Measurements from ENCODE around the gene OSBPL5. TPM values are rescaled to one million over a fixed set of nuclear protein-coding genes. Genes with fewer than 3 reads are reported as not detected.
A peak's percentile ranks its signal among the peaks of the same experiment; 100 is the strongest.

Gene OSBPL5
- total and polyA plus RNA-seq, 2 donors, result 28.2 to 42.3 TPM

GRCh38 chr11:3095712-3096361 is 69.3 kb downstream of the OSBPL5 start:
- 92% methylated on average over 15 of the region's 15 CpGs for WGBS
- H3K9me3 ChIP-seq (ENCODE audit: control insufficient read depth in 2 of 2, insufficient read depth in 1 of 2, low read length in 1 of 2), result no peaks in the 10 kb centered on the region
- peak overlapping the region in 1 of 2 donors; percentile 63 for H3K27ac ChIP-seq (ENCODE audit: low read depth in 1 of 2, low read length in 1 of 2)
- H3K4me1 ChIP-seq (ENCODE audit: control insufficient read depth in 2 of 2, insufficient read depth in 2 of 2, low read length in 2 of 2), result no peaks in the 10 kb centered on the region
- no peak overlapping the region for H3K4me3 ChIP-seq (ENCODE audit: low read length in 2 of 2)
- no peaks in the 10 kb centered on the region for H3K27me3 ChIP-seq (ENCODE audit: control insufficient read depth in 2 of 2, insufficient read depth in 1 of 2, low read length in 1 of 2)
- no peak for DNase-seq (ENCODE audit: low read depth in 6 of 9, low spot score in 9 of 9)
- peaks cover 71 to 76% of the 10 kb centered on the region in 2 donors for H3K36me3 ChIP-seq (ENCODE audit: control insufficient read depth in 2 of 2, insufficient read depth in 2 of 2, low read length in 1 of 2)

GRCh38 chr11:3094223-3094824 is 70.8 kb downstream of the OSBPL5 start:
- H3K4me1 ChIP-seq (ENCODE audit: control insufficient read depth in 2 of 2, insufficient read depth in 2 of 2, low read length in 2 of 2), result no peaks in the 10 kb centered on the region
- no peak overlapping the region for H3K27ac ChIP-seq (ENCODE audit: low read depth in 1 of 2, low read length in 1 of 2)
- no peak overlapping the region for H3K4me3 ChIP-seq (ENCODE audit: low read length in 2 of 2)
- 97% methylated on average over 21 of the region's 21 CpGs for WGBS
- H3K36me3 ChIP-seq (ENCODE audit: control insufficient read depth in 2 of 2, insufficient read depth in 2 of 2, low read length in 1 of 2), result peaks cover 72 to 79% of the 10 kb centered on the region in 2 donors
- H3K9me3 ChIP-seq (ENCODE audit: control insufficient read depth in 2 of 2, insufficient read depth in 1 of 2, low read length in 1 of 2), result no peaks in the 10 kb centered on the region
- H3K27me3 ChIP-seq (ENCODE audit: control insufficient read depth in 2 of 2, insufficient read depth in 1 of 2, low read length in 1 of 2), result no peaks in the 10 kb centered on the region
- DNase-seq (ENCODE audit: low read depth in 6 of 9, low spot score in 9 of 9), result no peak

GRCh38 chr11:3093281-3094191 is 71.6 kb downstream of the OSBPL5 start:
- Histone ChIP-seq H3K27ac (ENCODE audit: low read depth in 1 of 2, low read length in 1 of 2) (no peak overlapping the region), H3K9me3 (ENCODE audit: control insufficient read depth in 2 of 2, insufficient read depth in 1 of 2, low read length in 1 of 2) (no peaks in the 10 kb centered on the region), H3K4me3 (ENCODE audit: low read length in 2 of 2) (no peak overlapping the region), H3K4me1 (ENCODE audit: control insufficient read depth in 2 of 2, insufficient read depth in 2 of 2, low read length in 2 of 2) (no peaks in the 10 kb centered on the region), H3K36me3 (ENCODE audit: control insufficient read depth in 2 of 2, insufficient read depth in 2 of 2, low read length in 1 of 2) (peaks cover 72 to 78% of the 10 kb centered on the region in 2 donors), H3K27me3 (ENCODE audit: control insufficient read depth in 2 of 2, insufficient read depth in 1 of 2, low read length in 1 of 2) (no peaks in the 10 kb centered on the region)
- no peak for DNase-seq (ENCODE audit: low read depth in 6 of 9, low spot score in 9 of 9)
- WGBS, result 97% methylated on average over 36 of the region's 36 CpGs

GRCh38 chr11:3092603-3093141 is 72.4 kb downstream of the OSBPL5 start:
- Histone ChIP-seq H3K27ac (ENCODE audit: low read depth in 1 of 2, low read length in 1 of 2) (no peak overlapping the region), H3K4me3 (ENCODE audit: low read length in 2 of 2) (no peak overlapping the region), H3K36me3 (ENCODE audit: control insufficient read depth in 2 of 2, insufficient read depth in 2 of 2, low read length in 1 of 2) (peaks cover 79 to 82% of the 10 kb centered on the region in 2 donors), H3K4me1 (ENCODE audit: control insufficient read depth in 2 of 2, insufficient read depth in 2 of 2, low read length in 2 of 2) (no peaks in the 10 kb centered on the region), H3K9me3 (ENCODE audit: control insufficient read depth in 2 of 2, insufficient read depth in 1 of 2, low read length in 1 of 2) (no peaks in the 10 kb centered on the region), H3K27me3 (ENCODE audit: control insufficient read depth in 2 of 2, insufficient read depth in 1 of 2, low read length in 1 of 2) (no peaks in the 10 kb centered on the region)
- no peak for DNase-seq (ENCODE audit: low read depth in 6 of 9, low spot score in 9 of 9)
- 98% methylated on average over 15 of the region's 15 CpGs for WGBS

- WGBS, result 51% methylated on average over 27 of the region's 27 CpGs
- Histone ChIP-seq H3K4me1 (ENCODE audit: control insufficient read depth in 2 of 2, insufficient read depth in 2 of 2, low read length in 2 of 2) (no peaks in the 10 kb centered on the region), H3K9me3 (ENCODE audit: control insufficient read depth in 2 of 2, insufficient read depth in 1 of 2, low read length in 1 of 2) (no peaks in the 10 kb centered on the region), H3K4me3 (ENCODE audit: low read length in 2 of 2) (no peak overlapping the region), H3K27me3 (ENCODE audit: control insufficient read depth in 2 of 2, insufficient read depth in 1 of 2, low read length in 1 of 2) (no peaks in the 10 kb centered on the region), H3K27ac (ENCODE audit: low read depth in 1 of 2, low read length in 1 of 2) (no peak overlapping the region), H3K36me3 (ENCODE audit: control insufficient read depth in 2 of 2, insufficient read depth in 2 of 2, low read length in 1 of 2) (peaks cover 78% of the 10 kb centered on the region in 2 donors)
- DNase-seq (ENCODE audit: low read depth in 6 of 9, low spot score in 9 of 9), result peak; percentile 26 to 77 (median 41)
Observed at GRCh38 chr11:3091846-3092602, 73.1 kb downstream of the OSBPL5 start.

GRCh38 chr11:3091081-3091845 is 73.8 kb downstream of the OSBPL5 start:
- no peak for DNase-seq (ENCODE audit: low read depth in 6 of 9, low spot score in 9 of 9)
- H3K27ac ChIP-seq (ENCODE audit: low read depth in 1 of 2, low read length in 1 of 2), result no peak overlapping the region
- WGBS, result 80% methylated on average over 14 of the region's 14 CpGs
- no peaks in the 10 kb centered on the region for H3K27me3 ChIP-seq (ENCODE audit: control insufficient read depth in 2 of 2, insufficient read depth in 1 of 2, low read length in 1 of 2)
- H3K4me3 ChIP-seq (ENCODE audit: low read length in 2 of 2), result no peak overlapping the region
- peaks cover 76 to 78% of the 10 kb centered on the region in 2 donors for H3K36me3 ChIP-seq (ENCODE audit: control insufficient read depth in 2 of 2, insufficient read depth in 2 of 2, low read length in 1 of 2)
- no peaks in the 10 kb centered on the region for H3K4me1 ChIP-seq (ENCODE audit: control insufficient read depth in 2 of 2, insufficient read depth in 2 of 2, low read length in 2 of 2)
- no peaks in the 10 kb centered on the region for H3K9me3 ChIP-seq (ENCODE audit: control insufficient read depth in 2 of 2, insufficient read depth in 1 of 2, low read length in 1 of 2)

GRCh38 chr11:3090096-3090901 is 74.8 kb downstream of the OSBPL5 start:
- 92% methylated on average over 13 of the region's 13 CpGs for WGBS
- Histone ChIP-seq H3K4me3 (ENCODE audit: low read length in 2 of 2) (no peak overlapping the region), H3K36me3 (ENCODE audit: control insufficient read depth in 2 of 2, insufficient read depth in 2 of 2, low read length in 1 of 2) (peaks cover 68 to 73% of the 10 kb centered on the region in 2 donors), H3K4me1 (ENCODE audit: control insufficient read depth in 2 of 2, insufficient read depth in 2 of 2, low read length in 2 of 2) (no peaks in the 10 kb centered on the region), H3K27ac (ENCODE audit: low read depth in 1 of 2, low read length in 1 of 2) (no peak overlapping the region), H3K9me3 (ENCODE audit: control insufficient read depth in 2 of 2, insufficient read depth in 1 of 2, low read length in 1 of 2) (no peaks in the 10 kb centered on the region), H3K27me3 (ENCODE audit: control insufficient read depth in 2 of 2, insufficient read depth in 1 of 2, low read length in 1 of 2) (no peaks in the 10 kb centered on the region)
- DNase-seq (ENCODE audit: low read depth in 6 of 9, low spot score in 9 of 9), result no peak
